Measurements from ENCODE around the gene TRAF2. TPM values are rescaled to one million over a fixed set of nuclear protein-coding genes. Genes with fewer than 3 reads are reported as not detected.
"Not testable (repeated sequence)": the region's sequence is repeated elsewhere in the genome, so short reads cannot be mapped to it uniquely, and the experiment has no call there.

TRAF2 gene
- 10 to 100 TPM in 1 of 2 donors, 1 to 10 TPM in 1; 5.2 to 30.7 TPM for total RNA-seq

- no peaks in the 10 kb centered on the region for H3K36me3 ChIP-seq (replicated peaks in 1 of 2; ENCODE audit: insufficient read depth in 1 of 2, low read depth in 2 of 2)
- H3K27me3 ChIP-seq: no peaks in the 10 kb centered on the region
- peak in 2 of 3 donors; percentile 56 to 57 for TF ChIP-seq POLR2A (IDR thresholded peaks at IDR 0.05)
- TF ChIP-seq CTCF (IDR thresholded peaks at IDR 0.05): peak in 1 of 7 experiments; percentile 12
- H3K4me1 ChIP-seq: peaks cover 39% of the 10 kb centered on the region
- H3K9me3 ChIP-seq: no peaks in the 10 kb centered on the region
- ATAC-seq: peak; percentile 97
- peak; percentile 98 for DNase-seq
- intact Hi-C loops (cut with DNase I): no loop called here
- peak within 1 kb of the TSS; percentile 79 to 98 for H3K4me3 ChIP-seq
- WGBS, 2 donors: 0% methylated on average over 62 of the region's 88 CpGs; no CpG with 5 or more reads in 1 of the 2 donors
- H3K27ac ChIP-seq: peak within 1 kb of the TSS; percentile 43 to 87 (median 80)
Observed at GRCh38 chr9:136885950-136886578, at the start of gene TRAF2. TSS of gene TRAF2 (plus strand) at chr9:136886516. CDS start at chr9:136898741, 12,225 bp downstream.

GRCh38 chr9:136837146-136837855, 49.0 kb upstream of the TRAF2 start:
- Histone ChIP-seq H3K36me3 (replicated peaks in 1 of 2; ENCODE audit: insufficient read depth in 1 of 2, low read depth in 2 of 2) (peaks cover 0 to 3% of the 10 kb centered on the region in 2 donors), H3K4me1 (peaks cover 25% of the 10 kb centered on the region), H3K27me3 (no peaks in the 10 kb centered on the region), H3K27ac (no peak overlapping the region), H3K4me3 (no peak overlapping the region), H3K9me3 (no peaks in the 10 kb centered on the region)
- intact Hi-C loops (cut with DNase I): no loop called here
- DNase-seq (no peak), ATAC-seq (no peak)
- 85 to 90% methylated on average over 3 to 21 of the region's 27 CpGs for WGBS, 2 donors
- TF ChIP-seq CTCF (IDR thresholded peaks at IDR 0.05) (no peak), POLR2A (IDR thresholded peaks at IDR 0.05) (no peak)

- H3K4me3 ChIP-seq; intact Hi-C loops (cut with DNase I); DNase-seq; H3K36me3 ChIP-seq (replicated peaks in 1 of 2; ENCODE audit: insufficient read depth in 1 of 2, low read depth in 2 of 2); H3K27ac ChIP-seq; ATAC-seq; H3K27me3 ChIP-seq; H3K9me3 ChIP-seq: not testable (repeated sequence)
- peaks cover 30% of the 10 kb centered on the region for H3K4me1 ChIP-seq
- 85 to 97% methylated on average over 6 to 15 of the region's 15 CpGs for WGBS, 2 donors
Observed at GRCh38 chr9:136837856-136838277, 48.4 kb upstream of the TRAF2 start.

- Histone ChIP-seq H3K27me3 (no peaks in the 10 kb centered on the region), H3K4me1 (peaks cover 37% of the 10 kb centered on the region), H3K27ac (no peak overlapping the region), H3K36me3 (replicated peaks in 1 of 2; ENCODE audit: insufficient read depth in 1 of 2, low read depth in 2 of 2) (no peaks in the 10 kb centered on the region), H3K9me3 (no peaks in the 10 kb centered on the region), H3K4me3 (no peak overlapping the region)
- 82% methylated on average over 27 of the region's 29 CpGs; no CpG with 5 or more reads in 1 of the 2 donors for WGBS, 2 donors
- DNase-seq: no peak
- intact Hi-C loops (cut with DNase I): no loop called here
- ATAC-seq: no peak
- TF ChIP-seq POLR2A (IDR thresholded peaks at IDR 0.05): no peak
- no peak for TF ChIP-seq CTCF (IDR thresholded peaks at IDR 0.05)
Observed at GRCh38 chr9:136838314-136839228, 47.7 kb upstream of the TRAF2 start.
